Transverse colon (tissue), 4 donors: ENCODE measurements around the gene PDE6G. TPM values are rescaled to one million over a fixed set of nuclear protein-coding genes. Genes with fewer than 3 reads are reported as not detected.

Experiments
- DNase-seq: peaks from one replicate; pipeline ENCODE4 v3.0.0-alpha.2; 2019
- H3K27ac ChIP-seq, 4 donors: fragments of 200-600 bp; sonication (generic); 2 replicates each; pipeline ENCODE4 v1.5.1; 2016 to 2018; ENCODE audit warnings: inconsistent platforms in 4 of 4
- H3K27me3 ChIP-seq: fragments of 200-600 bp; sonication (generic); 2 replicates; pipeline ENCODE4 v1.5.1; 2017; ENCODE audit warnings: inconsistent platforms
- H3K36me3 ChIP-seq, 4 donors: fragments of 200-600 bp; sonication (generic); 2 replicates each; pipeline ENCODE4 v1.5.1; 2017 to 2019; ENCODE audit warnings: inconsistent platforms in 4 of 4
- H3K4me1 ChIP-seq, 4 donors: fragments of 200-600 bp; sonication (generic); 2 replicates each; pipeline ENCODE4 v1.5.1; 2017 to 2020; ENCODE audit warnings: inconsistent platforms in 4 of 4
- H3K4me3 ChIP-seq, 4 donors: fragments of 200-600 bp; sonication (generic); 1 replicate in 1 of 4; 2 replicates in 3 of 4; pipeline versions ENCODE4 v1.5.1 to v1.6.1; 2017 to 2019; ENCODE audit warnings: inconsistent platforms in 4 of 4
- H3K9me3 ChIP-seq, 2 donors: fragments of 200-600 bp; sonication (generic); 2 replicates each; pipeline ENCODE4 v1.5.1; 2017 to 2019; ENCODE audit warnings: inconsistent platforms in 2 of 2
- EP300 ChIP-seq: sonication (generic); formaldehyde crosslinking; IDR thresholded peaks from one replicate; pipeline ENCODE4 v1.6.1; 2017; ENCODE audit warnings: antibody characterized with exemption, low read depth
- POLR2A ChIP-seq: fragments of 450-650 bp; IDR thresholded peaks from one replicate; pipeline ENCODE4 v1.6.1; 2016; ENCODE audit warnings: antibody characterized with exemption, mild to moderate bottlenecking, moderate library complexity
- POLR2AphosphoS5 ChIP-seq, 3 donors: sonication (generic); formaldehyde crosslinking; IDR thresholded peaks; one replicate each; pipeline ENCODE4 v1.6.1; 2016; ENCODE audit warnings: antibody characterized with exemption in 3 of 3
- WGBS, 2 donors: methylation state at CpG; one replicate each; pipeline ENCODE4 v1.1.5; 2018; ENCODE audit warnings: low coverage in 1 of 2; 5-methylcytosine and 5-hydroxymethylcytosine counted together
- in situ Hi-C, 4 donors: fragments of 200-750 bp; cut with MboI; loops; one replicate each; pipeline versions ENCODE4 v1.15.0 to v1.15.1; 2017; ENCODE audit warnings: low sequenced_read_pairs in 3 of 4, low pct_ligation_motif_present in 1 of 4, low pct_unique_long_range_greater_than_20kb in 1 of 4
- intact Hi-C: fragments of 100-400 bp; cut with DNase I; formaldehyde crosslinking; loops from one replicate; pipeline ENCODE4 v1.15.1; 2023; ENCODE audit warnings: low total_unique reads
- total RNA-seq, 4 donors: library from RNA; depleted of rRNA; stranded (reverse); fragments of >200 nt; gene quantifications; one replicate each; pipeline ENCODE4 v1.1.0, GENCODE V29; 2016
- TF ChIP-seq, protein P1 (sequence below), 5 experiments: fragments of 200-600 bp in 3 of 5; fragments of 450-650 bp in 2 of 5; sonication (generic) in 3 of 5; IDR thresholded peaks; 1 replicate in 2 of 5; 2 replicates in 3 of 5; pipeline ENCODE4 v1.5.1; 2016 to 2017; ENCODE audit warnings: antibody characterized with exemption in 5 of 5, inconsistent platforms in 3 of 5, mild to moderate bottlenecking in 2 of 5, moderate library complexity in 1 of 5

PDE6G gene
- total RNA-seq, 4 donors from 2014 or later, result not detected

DNA sequence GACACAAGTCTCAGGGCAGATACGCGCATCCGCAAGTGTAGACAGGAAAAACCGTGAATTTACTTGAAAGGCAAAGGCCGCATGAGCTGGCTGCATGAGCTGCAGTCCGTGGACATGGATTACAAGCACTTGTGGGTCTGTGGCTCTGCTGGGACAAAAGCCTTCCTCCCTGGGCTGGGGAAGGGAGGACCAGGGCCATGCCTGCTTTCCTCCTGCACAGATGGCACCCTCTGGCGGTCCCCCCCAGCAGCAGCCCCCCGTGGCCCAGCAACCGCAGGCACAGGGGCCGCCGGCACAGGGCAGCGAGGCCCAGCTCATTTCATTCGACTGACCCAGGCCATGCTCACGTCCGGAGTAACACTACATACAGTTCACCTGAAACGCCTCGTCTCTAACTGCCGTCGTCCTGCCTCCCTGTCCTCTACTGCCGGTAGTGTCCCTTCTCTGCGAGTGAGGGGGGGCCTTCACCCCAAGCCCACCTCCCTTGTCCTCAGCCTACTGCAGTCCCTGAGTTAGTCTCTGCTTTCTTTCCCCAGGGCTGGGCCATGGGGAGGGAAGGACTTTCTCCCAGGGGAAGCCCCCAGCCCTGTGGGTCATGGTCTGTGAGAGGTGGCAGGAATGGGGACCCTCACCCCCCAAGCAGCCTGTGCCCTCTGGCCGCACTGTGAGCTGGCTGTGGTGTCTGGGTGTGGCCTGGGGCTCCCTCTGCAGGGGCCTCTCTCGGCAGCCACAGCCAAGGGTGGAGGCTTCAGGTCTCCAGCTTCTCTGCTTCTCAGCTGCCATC lies 45.1 kb upstream of the PDE6G start:
- in situ Hi-C loops (no loop called here), intact Hi-C loops (no loop called here)
- 65% methylated on average over 21 of the region's 23 CpGs; no CpG with 5 or more reads in 1 of the 2 donors for WGBS, 2 donors
- Histone ChIP-seq H3K4me1 (peaks cover 21 to 36% (median 30%) of the 10 kb centered on the region in 4 donors), H3K27me3 (no peaks in the 10 kb centered on the region), H3K36me3 (peaks cover 0 to 27% (median 9%) of the 10 kb centered on the region in 4 donors), H3K9me3 (no peaks in the 10 kb centered on the region), H3K4me3 (peak overlapping the region in 3 of 4 donors; percentile 91 to 98 (median 93)), H3K27ac (peak overlapping the region; percentile 92 to 99 (median 97))
- no peak for DNase-seq
- TF ChIP-seq EP300 (no peak), POLR2AphosphoS5 (IDR thresholded peaks at IDR 0.05) (no peak), POLR2A (no peak)
- TF ChIP-seq, protein P1, sequence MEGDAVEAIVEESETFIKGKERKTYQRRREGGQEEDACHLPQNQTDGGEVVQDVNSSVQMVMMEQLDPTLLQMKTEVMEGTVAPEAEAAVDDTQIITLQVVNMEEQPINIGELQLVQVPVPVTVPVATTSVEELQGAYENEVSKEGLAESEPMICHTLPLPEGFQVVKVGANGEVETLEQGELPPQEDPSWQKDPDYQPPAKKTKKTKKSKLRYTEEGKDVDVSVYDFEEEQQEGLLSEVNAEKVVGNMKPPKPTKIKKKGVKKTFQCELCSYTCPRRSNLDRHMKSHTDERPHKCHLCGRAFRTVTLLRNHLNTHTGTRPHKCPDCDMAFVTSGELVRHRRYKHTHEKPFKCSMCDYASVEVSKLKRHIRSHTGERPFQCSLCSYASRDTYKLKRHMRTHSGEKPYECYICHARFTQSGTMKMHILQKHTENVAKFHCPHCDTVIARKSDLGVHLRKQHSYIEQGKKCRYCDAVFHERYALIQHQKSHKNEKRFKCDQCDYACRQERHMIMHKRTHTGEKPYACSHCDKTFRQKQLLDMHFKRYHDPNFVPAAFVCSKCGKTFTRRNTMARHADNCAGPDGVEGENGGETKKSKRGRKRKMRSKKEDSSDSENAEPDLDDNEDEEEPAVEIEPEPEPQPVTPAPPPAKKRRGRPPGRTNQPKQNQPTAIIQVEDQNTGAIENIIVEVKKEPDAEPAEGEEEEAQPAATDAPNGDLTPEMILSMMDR (IDR thresholded peaks at IDR 0.05), result no peak

DNA sequence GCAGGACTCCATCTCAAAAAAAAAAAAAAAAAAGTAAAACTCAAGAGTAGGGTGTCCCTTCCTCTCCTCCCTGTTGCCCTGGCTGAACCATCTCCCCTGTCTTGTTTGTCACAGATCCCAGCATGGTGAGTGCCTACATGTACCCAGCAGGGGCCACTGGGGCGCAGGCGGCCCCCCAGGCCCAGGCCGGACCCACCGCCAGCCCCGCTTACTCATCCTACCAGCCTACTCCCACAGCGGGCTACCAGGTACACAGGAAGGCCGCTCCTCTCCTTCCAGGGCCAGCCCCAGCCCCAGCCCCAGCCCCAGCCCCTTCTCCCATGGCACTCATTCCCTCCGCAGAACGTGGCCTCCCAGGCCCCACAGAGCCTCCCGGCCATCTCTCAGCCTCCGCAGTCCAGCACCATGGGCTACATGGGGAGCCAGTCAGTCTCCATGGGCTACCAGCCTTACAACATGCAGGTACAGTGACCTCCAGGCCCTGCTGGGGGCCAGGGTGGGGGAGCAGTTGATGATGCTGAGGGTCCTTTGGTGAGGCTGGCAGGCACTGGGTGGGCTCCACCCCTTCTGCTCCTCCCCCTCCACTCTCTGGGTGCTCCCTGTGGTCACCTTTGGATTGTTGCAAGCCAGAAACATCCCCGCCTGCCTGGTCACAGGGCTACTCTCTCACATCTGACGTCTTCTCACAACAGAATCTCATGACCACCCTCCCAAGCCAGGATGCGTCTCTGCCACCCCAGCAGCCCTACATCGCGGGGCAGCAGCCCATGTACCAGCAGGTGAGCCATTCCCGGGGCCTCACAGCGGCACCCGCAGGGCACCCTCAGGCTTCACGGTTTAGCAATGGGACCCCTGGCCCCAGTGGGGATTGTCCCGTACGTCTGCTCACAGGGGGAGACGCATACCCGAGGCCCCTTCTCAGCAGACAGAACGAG lies 44.3 kb upstream of the PDE6G start:
- intact Hi-C loops (no loop called here), in situ Hi-C loops (no loop called here)
- Histone ChIP-seq H3K27ac (no peak overlapping the region), H3K4me3 (no peak overlapping the region), H3K27me3 (no peaks in the 10 kb centered on the region), H3K9me3 (no peaks in the 10 kb centered on the region), H3K36me3 (peaks cover 0 to 34% (median 10%) of the 10 kb centered on the region in 4 donors), H3K4me1 (peaks cover 21 to 36% (median 30%) of the 10 kb centered on the region in 4 donors)
- TF ChIP-seq EP300 (no peak), POLR2A (no peak), POLR2AphosphoS5 (IDR thresholded peaks at IDR 0.05) (no peak)
- TF ChIP-seq, protein P1 (IDR thresholded peaks at IDR 0.05), result no peak
- 80 to 86% methylated on average over 1 to 25 of the region's 25 CpGs for WGBS, 2 donors
- no peak for DNase-seq

- peaks cover 0 to 60% (median 23%) of the 10 kb centered on the region in 4 donors for H3K36me3 ChIP-seq
Measured at GRCh38 chr17:81697261-81698044, 41.1 kb upstream of the PDE6G start.

More at GRCh38 chr17:81697261-81698044, 41.1 kb upstream of the PDE6G start:
- TF ChIP-seq, protein P1 (IDR thresholded peaks at IDR 0.05), result no peak
- TF ChIP-seq POLR2A (no peak), EP300 (no peak), POLR2AphosphoS5 (IDR thresholded peaks at IDR 0.05) (no peak)
- DNase-seq, result no peak
- Histone ChIP-seq H3K27me3 (no peaks in the 10 kb centered on the region), H3K9me3 (no peaks in the 10 kb centered on the region), H3K4me1 (peaks cover 13 to 21% (median 15%) of the 10 kb centered on the region in 4 donors), H3K4me3 (no peak overlapping the region), H3K27ac (no peak overlapping the region)
- in situ Hi-C loops, result no loop called here
- 76 to 84% methylated on average over 7 to 24 of the region's 25 CpGs for WGBS, 2 donors
- intact Hi-C loops, result no loop called here
